Measurements from ENCODE around the gene CLRN3. TPM values are rescaled to one million over a fixed set of nuclear protein-coding genes. Genes with fewer than 3 reads are reported as not detected.

CLRN3 gene
- total and polyA plus RNA-seq, 2 donors (not counting 1 experiment from before 2014, with no cell fraction given) = not detected

- ChIA-PET CTCF (no interaction called here), POLR2A (no interaction called here)
- Histone ChIP-seq H3K9ac (ENCODE audit: low read length) (no peak overlapping the region), H3K4me3 (ENCODE audit: control extremely low read depth in 1 of 5, extremely low read depth in 1 of 5, insufficient read depth in 1 of 5, low read depth in 2 of 5, low read length in 4 of 5) (no peak overlapping the region), H3K4me2 (replicated peaks; ENCODE audit: low read depth, low read length, poor library complexity, severe bottlenecking) (no peak overlapping the region), H2AFZ (ENCODE audit: insufficient read depth, low read depth, low read length, poor library complexity, severe bottlenecking) (no peak overlapping the region), H4K20me1 (ENCODE audit: control insufficient read depth, insufficient read depth, low read length, poor library complexity, severe bottlenecking) (no peaks in the 10 kb centered on the region), H3K27me3 (replicated peaks in 1 of 4; ENCODE audit: control extremely low read depth in 1 of 4, control insufficient read depth in 3 of 4, insufficient read depth in 4 of 4, low read length in 3 of 4) (no peaks in the 10 kb centered on the region), H3K27ac (ENCODE audit: low read length in 2 of 2) (no peak overlapping the region), H3K79me2 (ENCODE audit: control insufficient read depth, insufficient read depth, low read length) (no peaks in the 10 kb centered on the region), H3K9me3 (ENCODE audit: control extremely low read depth in 1 of 3, control insufficient read depth in 2 of 3, insufficient read depth in 1 of 3, low read length in 2 of 3) (peaks cover 0 to 17% (median 16%) of the 10 kb centered on the region in 3 donors), H3K4me1 (ENCODE audit: control insufficient read depth in 2 of 2, insufficient read depth in 2 of 2, low read length in 2 of 2) (no peaks in the 10 kb centered on the region), H3K36me3 (replicated peaks in 1 of 2; ENCODE audit: control extremely low read depth in 1 of 2, control insufficient read depth in 1 of 2, extremely low read depth in 1 of 2, insufficient read depth in 2 of 2, low read length in 1 of 2) (no peaks in the 10 kb centered on the region)
- Mint-ChIP-seq H3K27me3 (peaks cover 22% of the 10 kb centered on the region), H3K4me1 (no peaks in the 10 kb centered on the region), H3K27ac (no peak overlapping the region), H3K9me3 (ENCODE audit: insufficient read depth) (peaks cover 8% of the 10 kb centered on the region), H3K4me3 (no peak overlapping the region)
- 91% methylated on average over 7 of the region's 8 CpGs for WGBS (ENCODE audit: insufficient coverage)
- TF ChIP-seq, protein P1, sequence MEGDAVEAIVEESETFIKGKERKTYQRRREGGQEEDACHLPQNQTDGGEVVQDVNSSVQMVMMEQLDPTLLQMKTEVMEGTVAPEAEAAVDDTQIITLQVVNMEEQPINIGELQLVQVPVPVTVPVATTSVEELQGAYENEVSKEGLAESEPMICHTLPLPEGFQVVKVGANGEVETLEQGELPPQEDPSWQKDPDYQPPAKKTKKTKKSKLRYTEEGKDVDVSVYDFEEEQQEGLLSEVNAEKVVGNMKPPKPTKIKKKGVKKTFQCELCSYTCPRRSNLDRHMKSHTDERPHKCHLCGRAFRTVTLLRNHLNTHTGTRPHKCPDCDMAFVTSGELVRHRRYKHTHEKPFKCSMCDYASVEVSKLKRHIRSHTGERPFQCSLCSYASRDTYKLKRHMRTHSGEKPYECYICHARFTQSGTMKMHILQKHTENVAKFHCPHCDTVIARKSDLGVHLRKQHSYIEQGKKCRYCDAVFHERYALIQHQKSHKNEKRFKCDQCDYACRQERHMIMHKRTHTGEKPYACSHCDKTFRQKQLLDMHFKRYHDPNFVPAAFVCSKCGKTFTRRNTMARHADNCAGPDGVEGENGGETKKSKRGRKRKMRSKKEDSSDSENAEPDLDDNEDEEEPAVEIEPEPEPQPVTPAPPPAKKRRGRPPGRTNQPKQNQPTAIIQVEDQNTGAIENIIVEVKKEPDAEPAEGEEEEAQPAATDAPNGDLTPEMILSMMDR (IDR thresholded peaks at IDR 0.05) = no peak
- no peak for TF ChIP-seq EZH2 (IDR thresholded peaks at IDR 0.05; ENCODE audit: borderline replicate concordance, insufficient read depth, low read depth, low read length, poor library complexity, severe bottlenecking)
- intact Hi-C loops (cut with micrococcal nuclease) = no loop called here
- DNase-seq (no peak), ATAC-seq (ENCODE audit: low read depth) (no peak)
These were observed 26.3 kb downstream of the CLRN3 start for GRCh38 chr10:127866276-127867013.

DNA sequence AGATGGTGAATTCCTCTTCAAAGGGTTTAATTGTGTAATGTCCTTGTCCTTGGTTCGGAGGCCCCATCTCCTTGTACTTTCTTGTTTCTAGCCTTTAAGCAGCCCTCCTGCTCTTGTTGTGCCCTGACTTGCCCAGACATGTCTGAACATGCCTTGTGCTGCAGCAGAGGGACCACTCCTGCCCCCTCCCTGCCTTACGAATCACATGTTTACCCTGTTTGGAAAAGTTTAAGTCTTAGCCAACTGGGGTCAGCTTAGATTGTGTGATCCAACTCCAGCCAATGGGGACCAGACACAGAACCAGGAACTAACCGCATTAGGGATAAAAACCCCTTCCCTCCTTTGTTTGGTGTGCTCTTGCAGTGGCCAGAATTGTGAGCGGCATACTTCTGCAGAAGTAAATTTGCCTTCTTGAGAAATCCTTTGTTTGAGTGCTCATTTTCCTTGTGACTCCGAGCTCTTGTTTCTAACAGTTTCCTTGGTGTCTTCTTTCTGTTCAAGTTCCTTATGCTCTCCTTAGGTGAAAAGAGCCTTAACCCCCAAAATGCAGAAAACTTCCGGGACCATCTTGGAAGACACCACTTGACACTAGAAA, 29.4 kb downstream of the CLRN3 start:
- Histone ChIP-seq H3K9me3 (ENCODE audit: control extremely low read depth in 1 of 3, control insufficient read depth in 2 of 3, insufficient read depth in 1 of 3, low read length in 2 of 3) (peaks cover 0 to 17% (median 6%) of the 10 kb centered on the region in 3 donors), H3K79me2 (ENCODE audit: control insufficient read depth, insufficient read depth, low read length) (no peaks in the 10 kb centered on the region), H3K4me1 (ENCODE audit: control insufficient read depth in 2 of 2, insufficient read depth in 2 of 2, low read length in 2 of 2) (no peaks in the 10 kb centered on the region), H3K27ac (ENCODE audit: low read length in 2 of 2) (no peak overlapping the region), H3K4me3 (ENCODE audit: control extremely low read depth in 1 of 5, extremely low read depth in 1 of 5, insufficient read depth in 1 of 5, low read depth in 2 of 5, low read length in 4 of 5) (no peak overlapping the region), H3K9ac (ENCODE audit: low read length) (no peak overlapping the region), H4K20me1 (ENCODE audit: control insufficient read depth, insufficient read depth, low read length, poor library complexity, severe bottlenecking) (no peaks in the 10 kb centered on the region), H2AFZ (ENCODE audit: insufficient read depth, low read depth, low read length, poor library complexity, severe bottlenecking) (no peak overlapping the region), H3K36me3 (replicated peaks in 1 of 2; ENCODE audit: control extremely low read depth in 1 of 2, control insufficient read depth in 1 of 2, extremely low read depth in 1 of 2, insufficient read depth in 2 of 2, low read length in 1 of 2) (no peaks in the 10 kb centered on the region), H3K4me2 (replicated peaks; ENCODE audit: low read depth, low read length, poor library complexity, severe bottlenecking) (no peak overlapping the region), H3K27me3 (replicated peaks in 1 of 4; ENCODE audit: control extremely low read depth in 1 of 4, control insufficient read depth in 3 of 4, insufficient read depth in 4 of 4, low read length in 3 of 4) (no peaks in the 10 kb centered on the region)
- TF ChIP-seq, protein P1 (IDR thresholded peaks at IDR 0.05) = no peak
- TF ChIP-seq EZH2 (IDR thresholded peaks at IDR 0.05; ENCODE audit: borderline replicate concordance, insufficient read depth, low read depth, low read length, poor library complexity, severe bottlenecking) = no peak
- CTCF ChIA-PET = interaction anchor here (2.9 kb wide), 1 partner anchor 9 kb away, joined by 11 read pairs; no protein-coding TSS in a partner anchor
- DNase-seq = no peak
- intact Hi-C loops (cut with micrococcal nuclease) = no loop called here
- POLR2A ChIA-PET = no interaction called here
- WGBS (ENCODE audit: insufficient coverage) = 88% methylated on average over 3 of the region's 6 CpGs
- peaks cover 11% of the 10 kb centered on the region for H3K27me3 Mint-ChIP-seq
- no peak overlapping the region for H3K4me3 Mint-ChIP-seq
- H3K27ac Mint-ChIP-seq = no peak overlapping the region
- H3K9me3 Mint-ChIP-seq (ENCODE audit: insufficient read depth) = peaks cover 5% of the 10 kb centered on the region
- no peak for ATAC-seq (ENCODE audit: low read depth)
- H3K4me1 Mint-ChIP-seq = no peaks in the 10 kb centered on the region

All from B cell (primary cell).